MM.1S (cell line): ENCODE results near the gene GFAP.

Experiments
- DNase-seq: peaks from one replicate; pipeline ENCODE4 v3.0.0-alpha.2; 2015
- H2AFZ ChIP-seq: fragments of 300-600 bp; sonication (generic); 2 replicates; pipeline ENCODE4 v1.6.0; 2016; ENCODE audit warnings: antibody characterized with exemption, low read length
- H3F3A ChIP-seq: fragments of 300-600 bp; sonication (generic); 2 replicates; pipeline ENCODE4 v1.6.1; 2016; ENCODE audit warnings: mild to moderate bottlenecking, antibody characterized with exemption, low read length, moderate library complexity, mixed read lengths; ENCODE audit not compliant: insufficient read depth
- H3K27ac ChIP-seq: fragments of 300-600 bp; sonication (generic); 2 replicates; pipeline ENCODE4 v1.5.1; 2016; ENCODE audit warnings: mild to moderate bottlenecking, low read length
- H3K27me3 ChIP-seq: fragments of 300-600 bp; sonication (generic); replicated peaks from 2 replicates; pipeline ENCODE4 v1.6.0; 2016; ENCODE audit warnings: low read length; ENCODE audit not compliant: insufficient read depth
- H3K36me3 ChIP-seq: fragments of 300-600 bp; sonication (generic); replicated peaks from 2 replicates; pipeline ENCODE4 v1.6.1; 2016; ENCODE audit warnings: mild to moderate bottlenecking, low read length, mixed read lengths; ENCODE audit not compliant: insufficient read depth
- H3K4me1 ChIP-seq: fragments of 300-600 bp; sonication (generic); 2 replicates; pipeline ENCODE4 v1.6.1; 2016; ENCODE audit warnings: low read length, mixed read lengths
- H3K4me2 ChIP-seq: fragments of 300-600 bp; sonication (generic); 2 replicates; pipeline ENCODE4 v1.6.0; 2016; ENCODE audit warnings: low read depth, low read length
- H3K4me3 ChIP-seq: fragments of 300-600 bp; sonication (generic); 2 replicates; pipeline ENCODE4 v1.5.1; 2016; ENCODE audit warnings: low read length, mixed read lengths
- H3K79me2 ChIP-seq: fragments of 300-600 bp; sonication (generic); 2 replicates; pipeline ENCODE4 v1.6.1; 2016; ENCODE audit warnings: mixed run types, low read length, mixed read lengths
- H3K9ac ChIP-seq: fragments of 300-600 bp; sonication (generic); 2 replicates; pipeline ENCODE4 v1.6.1; 2016; ENCODE audit warnings: low read length, mixed read lengths
- H3K9me2 ChIP-seq: fragments of 300-600 bp; sonication (generic); replicated peaks from 2 replicates; pipeline ENCODE4 v1.6.1; 2016; ENCODE audit warnings: mild to moderate bottlenecking, low read length, mixed read lengths; ENCODE audit not compliant: insufficient read depth
- H3K9me3 ChIP-seq: fragments of 300-600 bp; sonication (generic); replicated peaks from 2 replicates; pipeline ENCODE4 v1.6.1; 2016; ENCODE audit warnings: mild to moderate bottlenecking, low read length, mixed read lengths; ENCODE audit not compliant: insufficient read depth
- H4K20me1 ChIP-seq: fragments of 300-600 bp; sonication (generic); 2 replicates; pipeline ENCODE4 v1.6.1; 2016; ENCODE audit warnings: mild to moderate bottlenecking, low read length, moderate library complexity, mixed read lengths; ENCODE audit not compliant: insufficient read depth
- EZH2 ChIP-seq: fragments of 300-600 bp; sonication (generic); optimal IDR thresholded peaks from 2 replicates; pipeline ENCODE3; 2017; ENCODE audit warnings: low read depth, mild to moderate bottlenecking, antibody characterized with exemption, low read length, mixed read lengths
- EZH2phosphoT487 ChIP-seq: fragments of 300-600 bp; sonication (generic); IDR thresholded peaks from 2 replicates; pipeline ENCODE4 v1.6.1; 2018; ENCODE audit warnings: antibody characterized with exemption, low read length
- TF ChIP-seq, protein P1 (sequence below): fragments of 300-600 bp; sonication (generic); IDR thresholded peaks from 2 replicates; pipeline ENCODE4 v1.5.1; 2016; ENCODE audit warnings: antibody characterized with exemption, low read length, mixed read lengths

GFAP gene

DNA sequence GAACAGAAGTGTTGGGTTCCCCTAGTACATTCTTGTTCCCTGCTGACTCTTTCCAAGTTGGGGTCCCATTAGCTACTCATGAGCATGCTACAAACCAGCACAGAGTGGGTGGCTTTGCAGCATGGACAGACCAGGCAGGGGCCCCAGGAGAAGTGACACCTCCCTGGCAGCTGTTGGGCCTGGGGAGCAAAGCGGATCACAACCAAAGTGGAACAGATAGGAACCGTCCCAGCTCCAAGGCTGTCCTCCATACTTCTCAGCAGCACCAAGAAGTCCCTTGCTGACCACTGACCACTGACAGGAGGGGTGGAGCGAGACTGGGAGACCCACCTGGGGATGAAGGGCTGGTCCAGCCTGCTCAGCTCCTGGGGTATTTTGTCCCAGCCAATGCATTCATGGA is 12.4 kb upstream of the GFAP start:
- no peak overlapping the region for H3K4me2 ChIP-seq
- no peak overlapping the region for H3K9ac ChIP-seq
- H3K9me2 ChIP-seq = no peaks in the 10 kb centered on the region
- TF ChIP-seq, protein P1, sequence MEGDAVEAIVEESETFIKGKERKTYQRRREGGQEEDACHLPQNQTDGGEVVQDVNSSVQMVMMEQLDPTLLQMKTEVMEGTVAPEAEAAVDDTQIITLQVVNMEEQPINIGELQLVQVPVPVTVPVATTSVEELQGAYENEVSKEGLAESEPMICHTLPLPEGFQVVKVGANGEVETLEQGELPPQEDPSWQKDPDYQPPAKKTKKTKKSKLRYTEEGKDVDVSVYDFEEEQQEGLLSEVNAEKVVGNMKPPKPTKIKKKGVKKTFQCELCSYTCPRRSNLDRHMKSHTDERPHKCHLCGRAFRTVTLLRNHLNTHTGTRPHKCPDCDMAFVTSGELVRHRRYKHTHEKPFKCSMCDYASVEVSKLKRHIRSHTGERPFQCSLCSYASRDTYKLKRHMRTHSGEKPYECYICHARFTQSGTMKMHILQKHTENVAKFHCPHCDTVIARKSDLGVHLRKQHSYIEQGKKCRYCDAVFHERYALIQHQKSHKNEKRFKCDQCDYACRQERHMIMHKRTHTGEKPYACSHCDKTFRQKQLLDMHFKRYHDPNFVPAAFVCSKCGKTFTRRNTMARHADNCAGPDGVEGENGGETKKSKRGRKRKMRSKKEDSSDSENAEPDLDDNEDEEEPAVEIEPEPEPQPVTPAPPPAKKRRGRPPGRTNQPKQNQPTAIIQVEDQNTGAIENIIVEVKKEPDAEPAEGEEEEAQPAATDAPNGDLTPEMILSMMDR = no peak
- TF ChIP-seq EZH2phosphoT487 (no peak), EZH2 (no peak)
- no peaks in the 10 kb centered on the region for H3K27me3 ChIP-seq
- no peaks in the 10 kb centered on the region for H4K20me1 ChIP-seq
- H3K4me3 ChIP-seq = no peak overlapping the region
- no peak overlapping the region for H3K27ac ChIP-seq
- H3K36me3 ChIP-seq = peaks cover 16% of the 10 kb centered on the region
- peaks cover 8% of the 10 kb centered on the region for H3F3A ChIP-seq
- no peaks in the 10 kb centered on the region for H3K9me3 ChIP-seq
- no peak overlapping the region for H2AFZ ChIP-seq
- H3K4me1 ChIP-seq = no peaks in the 10 kb centered on the region
- DNase-seq = no peak
- H3K79me2 ChIP-seq = no peaks in the 10 kb centered on the region

DNA sequence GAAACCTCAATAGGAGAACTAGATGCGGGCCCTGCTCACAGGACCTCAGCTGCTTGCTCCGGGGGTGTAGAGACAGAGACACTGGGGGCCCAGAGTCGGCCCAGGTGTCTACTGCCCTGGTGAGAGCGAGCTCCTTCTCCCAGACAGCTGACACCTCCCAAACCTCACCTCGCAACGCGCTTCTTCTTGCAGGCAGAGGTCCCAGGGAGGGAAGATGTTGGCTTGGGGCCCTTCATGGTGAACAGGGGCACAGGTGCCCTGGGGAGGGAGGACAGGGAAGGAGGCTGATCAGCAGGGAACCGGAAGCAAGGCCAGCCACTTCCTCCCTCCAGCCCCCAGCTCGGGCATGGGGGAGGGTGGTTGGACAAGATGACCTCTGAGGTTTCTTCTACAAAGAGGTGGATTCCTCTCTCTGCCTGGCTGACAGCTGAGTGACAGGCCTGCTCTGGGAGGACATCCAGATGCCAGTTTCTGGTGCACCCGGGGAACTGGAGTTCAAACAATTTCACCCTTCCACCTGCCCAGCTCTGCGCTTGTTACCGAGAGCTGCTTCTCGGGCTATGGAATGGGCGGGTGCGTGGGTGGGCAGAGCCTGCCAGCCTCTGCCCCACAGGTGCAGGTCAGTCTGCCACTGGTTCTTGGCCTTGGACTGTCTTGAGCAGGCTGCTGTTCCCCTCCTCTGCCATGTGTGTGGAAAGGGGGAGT is 11.7 kb upstream of the GFAP start:
- Histone ChIP-seq H3K79me2 (no peaks in the 10 kb centered on the region), H3K4me2 (no peak overlapping the region), H3K9me3 (no peaks in the 10 kb centered on the region), H3K4me3 (no peak overlapping the region), H3K4me1 (no peaks in the 10 kb centered on the region), H3K27ac (no peak overlapping the region), H3F3A (peaks cover 8% of the 10 kb centered on the region), H4K20me1 (no peaks in the 10 kb centered on the region), H3K9me2 (no peaks in the 10 kb centered on the region), H3K9ac (no peak overlapping the region), H3K36me3 (peaks cover 16% of the 10 kb centered on the region), H2AFZ (no peak overlapping the region), H3K27me3 (no peaks in the 10 kb centered on the region)
- DNase-seq = no peak
- TF ChIP-seq, protein P1 = no peak
- TF ChIP-seq EZH2 (no peak), EZH2phosphoT487 (no peak)

DNA sequence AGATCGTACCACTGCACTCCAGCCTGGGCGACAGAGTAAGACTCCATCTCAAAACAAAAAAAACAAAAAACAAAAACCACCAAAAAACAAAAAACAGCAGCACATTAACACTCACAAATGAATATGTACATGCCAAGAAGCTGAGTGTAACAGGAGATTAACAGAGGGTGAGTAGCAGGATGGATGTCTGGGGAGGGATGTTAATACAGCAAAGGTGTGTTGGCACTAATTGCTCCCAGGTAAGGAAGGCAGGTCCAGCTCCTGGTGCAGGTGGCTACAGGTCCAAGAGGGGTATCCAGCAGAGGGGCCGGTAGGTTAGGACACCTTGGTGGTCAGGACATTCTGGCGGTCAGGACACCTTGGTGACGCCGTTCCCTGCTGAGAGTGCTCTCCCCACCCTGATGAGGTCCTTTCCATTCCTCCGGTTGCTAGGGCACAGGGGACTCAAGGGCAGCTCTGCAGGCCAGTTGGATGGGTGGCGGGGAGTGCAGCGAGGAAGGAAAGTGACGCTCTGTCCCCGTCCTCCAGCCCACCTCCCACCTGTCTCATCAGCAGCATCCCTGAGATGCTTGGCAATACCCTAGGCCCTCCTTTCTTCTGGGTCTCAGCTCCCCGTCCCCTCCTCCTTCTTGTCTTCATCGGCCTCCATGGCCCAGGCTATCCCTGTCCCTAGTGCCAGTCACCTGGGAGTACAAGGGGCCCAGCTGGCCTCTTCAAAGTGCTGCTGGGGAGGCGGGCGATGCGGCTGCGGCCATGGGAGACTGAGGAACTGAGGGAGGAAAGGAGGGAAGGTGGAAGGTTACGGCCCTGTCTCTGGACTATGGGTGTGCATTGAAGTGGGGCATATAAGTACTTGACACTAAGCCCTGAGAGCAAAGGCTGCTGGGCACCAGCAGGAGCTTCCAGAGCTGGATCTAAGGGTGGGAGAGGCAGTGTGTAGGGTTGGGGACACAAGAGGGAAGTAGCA is 10.7 kb upstream of the GFAP start:
- DNase-seq = no peak
- no peak overlapping the region for H2AFZ ChIP-seq
- no peaks in the 10 kb centered on the region for H3K9me2 ChIP-seq
- H4K20me1 ChIP-seq = no peaks in the 10 kb centered on the region
- no peak overlapping the region for H3K9ac ChIP-seq
- peaks cover 6% of the 10 kb centered on the region; the same call in 1 of the 2 replicates for H3K27me3 ChIP-seq
- no peak overlapping the region for H3K4me3 ChIP-seq
- peaks cover 16% of the 10 kb centered on the region for H3K36me3 ChIP-seq
- no peak overlapping the region for H3K4me2 ChIP-seq
- no peak overlapping the region for H3K27ac ChIP-seq
- H3K79me2 ChIP-seq = no peaks in the 10 kb centered on the region
- H3K4me1 ChIP-seq = no peaks in the 10 kb centered on the region
- TF ChIP-seq, protein P1 = no peak
- no peak for TF ChIP-seq EZH2phosphoT487
- no peak for TF ChIP-seq EZH2
- H3F3A ChIP-seq = peaks cover 8% of the 10 kb centered on the region
- H3K9me3 ChIP-seq = no peaks in the 10 kb centered on the region
